Loucy (cell line): ENCODE measurements around the gene ZNF609.

Experiments
- EZH2phosphoT487 ChIP-seq: fragments of 200-600 bp; IDR thresholded peaks from 2 replicates; pipeline ENCODE4 v1.6.1; 2018; ENCODE audit warnings: antibody characterized with exemption, mild to moderate bottlenecking, moderate library complexity, borderline replicate concordance
- TF ChIP-seq, protein P1 (sequence below): fragments of 200-600 bp; sonication (generic); conservative IDR thresholded peaks from 2 replicates; pipeline ENCODE4 v1.5.1; 2014; ENCODE audit warnings: mild to moderate bottlenecking, antibody characterized with exemption, low read length

DNA sequence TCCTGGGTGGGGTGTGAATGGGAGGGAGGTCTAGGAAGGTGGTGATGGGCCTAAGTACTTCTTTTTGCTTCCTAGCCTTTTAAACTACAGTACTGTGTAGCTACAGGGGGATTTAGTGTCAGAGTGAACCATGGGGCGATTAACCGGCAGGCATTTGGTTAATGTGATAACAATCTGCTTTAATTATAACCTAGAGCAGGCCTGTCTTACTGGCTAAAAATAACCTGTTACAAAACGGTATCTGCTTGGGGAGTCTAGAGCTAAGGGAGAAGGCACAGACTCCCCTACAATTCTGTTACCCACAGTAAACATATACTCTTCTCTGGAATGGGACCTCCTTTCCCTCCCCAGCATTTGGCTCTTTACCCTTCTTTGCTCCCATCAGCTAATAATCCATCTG lies 229.6 kb downstream of the ZNF609 start:
- TF ChIP-seq, protein P1, sequence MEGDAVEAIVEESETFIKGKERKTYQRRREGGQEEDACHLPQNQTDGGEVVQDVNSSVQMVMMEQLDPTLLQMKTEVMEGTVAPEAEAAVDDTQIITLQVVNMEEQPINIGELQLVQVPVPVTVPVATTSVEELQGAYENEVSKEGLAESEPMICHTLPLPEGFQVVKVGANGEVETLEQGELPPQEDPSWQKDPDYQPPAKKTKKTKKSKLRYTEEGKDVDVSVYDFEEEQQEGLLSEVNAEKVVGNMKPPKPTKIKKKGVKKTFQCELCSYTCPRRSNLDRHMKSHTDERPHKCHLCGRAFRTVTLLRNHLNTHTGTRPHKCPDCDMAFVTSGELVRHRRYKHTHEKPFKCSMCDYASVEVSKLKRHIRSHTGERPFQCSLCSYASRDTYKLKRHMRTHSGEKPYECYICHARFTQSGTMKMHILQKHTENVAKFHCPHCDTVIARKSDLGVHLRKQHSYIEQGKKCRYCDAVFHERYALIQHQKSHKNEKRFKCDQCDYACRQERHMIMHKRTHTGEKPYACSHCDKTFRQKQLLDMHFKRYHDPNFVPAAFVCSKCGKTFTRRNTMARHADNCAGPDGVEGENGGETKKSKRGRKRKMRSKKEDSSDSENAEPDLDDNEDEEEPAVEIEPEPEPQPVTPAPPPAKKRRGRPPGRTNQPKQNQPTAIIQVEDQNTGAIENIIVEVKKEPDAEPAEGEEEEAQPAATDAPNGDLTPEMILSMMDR, result no peak
- no peak for TF ChIP-seq EZH2phosphoT487
